Loucy (cell line): Measurements from ENCODE around the gene TEX261.
"Not testable (repeated sequence)": the region's sequence is repeated elsewhere in the genome, so short reads cannot be mapped to it uniquely, and the experiment has no call there.

Experiments
- H2AFZ ChIP-seq: fragments of 200-600 bp; sonication (generic); 2 replicates; pipeline ENCODE4 v1.6.0; 2016; ENCODE audit warnings: antibody characterized with exemption, mild to moderate bottlenecking, low read length, moderate library complexity
- H3F3A ChIP-seq: fragments of 200-600 bp; 2 replicates; pipeline ENCODE4 v1.6.0; 2016; ENCODE audit warnings: antibody characterized with exemption, low read depth, mild to moderate bottlenecking
- H3K27me3 ChIP-seq: fragments of 200-600 bp; sonication (generic); 2 replicates; pipeline ENCODE4 v1.6.1; 2014; ENCODE audit warnings: low read length, mild to moderate bottlenecking; ENCODE audit not compliant: insufficient read depth, poor library complexity, severe bottlenecking
- H3K36me3 ChIP-seq: fragments of 200-600 bp; sonication (generic); 2 replicates; pipeline ENCODE4 v1.6.1; 2016; ENCODE audit warnings: low read length; ENCODE audit not compliant: insufficient read depth
- H3K4me1 ChIP-seq: fragments of 200-600 bp; sonication (generic); 2 replicates; pipeline ENCODE4 v1.5.1; 2014; ENCODE audit warnings: low read length, mild to moderate bottlenecking; ENCODE audit not compliant: insufficient read depth, poor library complexity, severe bottlenecking
- H3K4me2 ChIP-seq: fragments of 200-600 bp; sonication (generic); 2 replicates; pipeline ENCODE4 v1.6.0; 2014; ENCODE audit warnings: antibody characterized with exemption, low read length, low read depth, mild to moderate bottlenecking; ENCODE audit not compliant: poor library complexity, severe bottlenecking
- H3K4me3 ChIP-seq: fragments of 200-600 bp; sonication (generic); 2 replicates; pipeline ENCODE4 v1.5.1; 2014; ENCODE audit warnings: low read length, mild to moderate bottlenecking, mixed read lengths; ENCODE audit not compliant: poor library complexity, severe bottlenecking
- H3K79me2 ChIP-seq: fragments of 200-600 bp; sonication (generic); 2 replicates; pipeline ENCODE4 v1.6.1; 2014; ENCODE audit warnings: low read length; ENCODE audit not compliant: insufficient read depth
- H3K9ac ChIP-seq: fragments of 200-600 bp; sonication (generic); 2 replicates; pipeline ENCODE4 v1.6.0; 2014; ENCODE audit warnings: mild to moderate bottlenecking, low read depth, low read length, moderate library complexity; ENCODE audit not compliant: poor library complexity, severe bottlenecking
- H3K9me2 ChIP-seq: fragments of 200-600 bp; sonication (generic); replicated peaks from 2 replicates; pipeline ENCODE4 v1.6.1; 2016; ENCODE audit warnings: low read depth, low read length, mixed read lengths
- H3K9me3 ChIP-seq: fragments of 200-600 bp; sonication (generic); 2 replicates; pipeline ENCODE4 v1.6.1; 2014; ENCODE audit warnings: mild to moderate bottlenecking, antibody characterized with exemption, low read length, low read depth; ENCODE audit not compliant: insufficient read depth
- H4K20me1 ChIP-seq: fragments of 200-600 bp; sonication (generic); 2 replicates; pipeline ENCODE4 v1.6.0; 2014; ENCODE audit warnings: antibody characterized with exemption, low read length, mild to moderate bottlenecking; ENCODE audit not compliant: insufficient read depth, poor library complexity, severe bottlenecking
- EZH2phosphoT487 ChIP-seq: fragments of 200-600 bp; IDR thresholded peaks from 2 replicates; pipeline ENCODE4 v1.6.1; 2018; ENCODE audit warnings: antibody characterized with exemption, mild to moderate bottlenecking, moderate library complexity, borderline replicate concordance
- TF ChIP-seq, protein P1 (sequence below): fragments of 200-600 bp; sonication (generic); conservative IDR thresholded peaks from 2 replicates; pipeline ENCODE4 v1.5.1; 2014; ENCODE audit warnings: mild to moderate bottlenecking, antibody characterized with exemption, low read length

TEX261 gene

DNA sequence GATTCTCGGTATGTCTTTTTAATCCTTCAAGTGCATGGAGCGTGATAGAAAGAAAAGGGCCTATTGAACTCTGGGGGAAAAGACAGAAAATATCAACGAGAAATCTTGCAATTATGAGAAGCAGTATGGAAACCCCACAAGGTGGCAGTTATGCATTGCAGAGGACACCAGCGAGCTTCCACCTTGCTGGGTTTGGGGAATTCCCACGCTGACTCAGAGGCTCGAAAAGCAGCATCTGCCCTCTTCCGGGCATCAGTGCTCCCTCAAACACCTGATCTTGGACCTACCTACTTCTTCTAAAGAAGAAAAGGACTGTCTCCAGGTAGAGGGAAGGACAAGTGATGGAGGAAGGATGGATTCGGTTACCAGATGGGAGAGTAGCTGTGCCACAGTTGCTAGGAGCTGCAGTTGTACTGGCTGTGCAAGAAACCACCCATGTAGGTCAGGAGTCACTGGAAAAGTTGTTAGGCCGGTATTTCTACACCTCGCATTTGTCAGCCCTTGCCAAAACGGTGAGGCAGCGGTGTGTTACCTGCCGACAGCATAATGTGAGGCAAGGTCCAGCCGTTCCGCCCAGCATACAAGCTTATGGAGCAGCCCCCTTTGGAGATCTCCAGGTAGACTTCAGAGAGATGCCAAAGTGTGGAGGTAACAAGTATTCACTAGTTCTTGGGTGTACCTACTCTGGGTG lies 29.0 kb upstream of the TEX261 start:
- H3K9me2 ChIP-seq, H3K4me2 ChIP-seq, H3K4me1 ChIP-seq, H3K9ac ChIP-seq, H3K79me2 ChIP-seq, H3K4me3 ChIP-seq, H4K20me1 ChIP-seq, H3F3A ChIP-seq, H2AFZ ChIP-seq, H3K27me3 ChIP-seq, H3K9me3 ChIP-seq, H3K36me3 ChIP-seq: not testable (repeated sequence)

DNA sequence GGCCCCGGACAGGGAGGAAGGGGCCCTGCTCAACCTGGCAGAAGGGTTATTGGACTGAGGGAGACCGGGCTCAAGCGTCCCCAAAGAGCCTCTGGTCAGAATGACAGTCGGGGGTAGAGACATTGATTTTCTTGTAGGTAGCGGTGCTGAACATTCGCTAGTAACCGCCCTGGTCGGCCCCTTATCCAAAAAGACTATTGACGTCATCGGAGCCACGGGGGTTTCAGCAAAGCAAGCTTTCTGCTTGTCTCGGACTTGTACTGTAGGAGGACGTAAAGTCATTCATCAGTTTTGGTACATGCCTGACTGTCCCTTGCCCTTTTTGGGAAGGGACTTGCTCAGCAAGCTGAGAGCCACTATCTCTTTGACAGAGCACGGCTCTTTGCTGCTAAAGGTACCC lies 26.7 kb upstream of the TEX261 start:
- not testable (repeated sequence) for H3K4me3 ChIP-seq, H3K4me2 ChIP-seq, H3K4me1 ChIP-seq, H3K27me3 ChIP-seq, H4K20me1 ChIP-seq, H3K9ac ChIP-seq, H3K9me3 ChIP-seq, H3K79me2 ChIP-seq, H3K36me3 ChIP-seq, H3F3A ChIP-seq, H2AFZ ChIP-seq, H3K9me2 ChIP-seq

DNA sequence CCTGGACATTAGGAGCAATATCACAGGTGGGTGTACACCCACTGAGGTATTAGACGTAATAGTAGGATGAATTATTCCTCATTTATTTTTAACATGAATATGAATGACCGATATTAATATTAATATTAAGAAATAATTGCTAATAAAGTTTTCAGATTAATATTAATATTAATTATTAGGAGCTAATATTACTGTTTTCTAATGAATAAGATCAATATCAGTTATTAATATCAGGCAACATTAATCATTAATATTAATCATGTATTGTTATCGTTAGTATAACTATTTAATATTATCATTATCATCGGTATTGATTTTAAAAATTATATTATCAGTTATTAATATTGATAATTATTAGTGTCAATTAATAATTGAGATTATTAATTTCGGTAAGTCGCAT lies 25.3 kb upstream of the TEX261 start:
- not testable (repeated sequence) for H3K4me3 ChIP-seq, H3K27me3 ChIP-seq, H2AFZ ChIP-seq, H3K4me1 ChIP-seq, H3K79me2 ChIP-seq, H3K9me3 ChIP-seq, H3K9ac ChIP-seq, H4K20me1 ChIP-seq, H3F3A ChIP-seq, H3K36me3 ChIP-seq, H3K4me2 ChIP-seq, H3K9me2 ChIP-seq

DNA sequence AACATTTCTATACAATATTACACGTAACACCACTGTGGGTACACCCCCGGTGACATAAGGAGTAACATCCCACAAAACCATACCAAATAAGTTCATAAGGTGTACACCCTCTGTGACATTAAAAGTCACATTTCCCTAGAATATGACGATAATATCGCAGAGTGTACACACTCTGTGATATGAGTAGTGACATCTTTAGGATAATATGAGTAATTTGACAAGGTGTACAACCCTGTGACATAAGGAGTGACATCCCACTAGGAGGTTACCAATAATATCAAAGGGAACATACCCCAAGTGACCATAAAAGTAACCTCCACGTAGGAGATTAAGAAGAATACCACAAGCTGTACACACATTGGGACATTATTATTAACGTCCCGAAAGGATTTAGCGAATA lies 24.0 kb upstream of the TEX261 start:
- no peaks in the 10 kb centered on the region for H3K79me2 ChIP-seq
- no peaks in the 10 kb centered on the region for H3K9me2 ChIP-seq
- H3F3A ChIP-seq, result no peaks in the 10 kb centered on the region
- no peak overlapping the region for H2AFZ ChIP-seq
- H3K4me2 ChIP-seq, result no peak overlapping the region
- no peaks in the 10 kb centered on the region for H4K20me1 ChIP-seq
- H3K4me3 ChIP-seq, result no peak overlapping the region
- no peak overlapping the region for H3K9ac ChIP-seq
- H3K27me3 ChIP-seq, result no peaks in the 10 kb centered on the region
- no peaks in the 10 kb centered on the region for H3K4me1 ChIP-seq
- no peaks in the 10 kb centered on the region for H3K36me3 ChIP-seq
- TF ChIP-seq, protein P1, sequence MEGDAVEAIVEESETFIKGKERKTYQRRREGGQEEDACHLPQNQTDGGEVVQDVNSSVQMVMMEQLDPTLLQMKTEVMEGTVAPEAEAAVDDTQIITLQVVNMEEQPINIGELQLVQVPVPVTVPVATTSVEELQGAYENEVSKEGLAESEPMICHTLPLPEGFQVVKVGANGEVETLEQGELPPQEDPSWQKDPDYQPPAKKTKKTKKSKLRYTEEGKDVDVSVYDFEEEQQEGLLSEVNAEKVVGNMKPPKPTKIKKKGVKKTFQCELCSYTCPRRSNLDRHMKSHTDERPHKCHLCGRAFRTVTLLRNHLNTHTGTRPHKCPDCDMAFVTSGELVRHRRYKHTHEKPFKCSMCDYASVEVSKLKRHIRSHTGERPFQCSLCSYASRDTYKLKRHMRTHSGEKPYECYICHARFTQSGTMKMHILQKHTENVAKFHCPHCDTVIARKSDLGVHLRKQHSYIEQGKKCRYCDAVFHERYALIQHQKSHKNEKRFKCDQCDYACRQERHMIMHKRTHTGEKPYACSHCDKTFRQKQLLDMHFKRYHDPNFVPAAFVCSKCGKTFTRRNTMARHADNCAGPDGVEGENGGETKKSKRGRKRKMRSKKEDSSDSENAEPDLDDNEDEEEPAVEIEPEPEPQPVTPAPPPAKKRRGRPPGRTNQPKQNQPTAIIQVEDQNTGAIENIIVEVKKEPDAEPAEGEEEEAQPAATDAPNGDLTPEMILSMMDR, result no peak
- no peak for TF ChIP-seq EZH2phosphoT487
- no peaks in the 10 kb centered on the region for H3K9me3 ChIP-seq

DNA sequence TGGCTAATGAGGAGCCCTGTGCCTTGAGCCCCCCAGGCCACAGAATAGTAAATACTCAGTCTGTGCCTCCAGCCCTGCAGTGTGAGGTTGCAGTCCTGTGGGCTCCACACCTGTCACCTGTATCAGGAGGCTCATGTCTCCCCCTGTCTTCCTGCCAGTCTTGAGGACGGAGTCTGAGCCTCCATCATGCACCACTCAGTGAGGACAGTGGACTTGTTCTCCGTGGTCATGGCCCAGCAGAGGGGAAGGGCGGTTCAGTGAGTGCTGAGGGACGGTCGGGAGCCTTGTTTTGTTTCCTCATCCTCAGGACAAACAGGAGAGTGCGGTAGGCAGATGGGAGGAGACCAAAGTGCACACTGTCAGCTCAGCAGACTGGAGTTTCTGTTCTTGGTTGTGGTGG lies 17.1 kb upstream of the TEX261 start:
- not testable (repeated sequence) for H3K9me3 ChIP-seq, H4K20me1 ChIP-seq, H3K79me2 ChIP-seq, H3F3A ChIP-seq, H3K27me3 ChIP-seq, H3K4me3 ChIP-seq, H3K9ac ChIP-seq, H3K4me1 ChIP-seq, H3K4me2 ChIP-seq, H2AFZ ChIP-seq, H3K9me2 ChIP-seq, H3K36me3 ChIP-seq
